Spleen (tissue), 7 donors: Measurements from ENCODE around the gene ABCE1.

Source experiments
- CTCF ChIP-seq, 11 experiments: fragments of 200-600 bp in 7 of 11; fragments of 450-650 bp in 4 of 11; sonication (generic) in 4 of 11; IDR thresholded peaks in 8 of 11; conservative IDR thresholded peaks in 3 of 11; 1 replicate in 7 of 11; 2 replicates in 4 of 11; pipeline versions ENCODE4 v1.4.0 to v1.8.0; 2016 to 2021; ENCODE audit warnings: antibody characterized with exemption in 11 of 11, inconsistent platforms in 4 of 11, mild to moderate bottlenecking in 1 of 11
- POLR2A ChIP-seq, 3 donors: fragments of 450-650 bp; IDR thresholded peaks; one replicate each; pipeline ENCODE4 v1.5.1; 2017; ENCODE audit warnings: antibody characterized with exemption in 3 of 3, mild to moderate bottlenecking in 1 of 3
- donor health status: DM: no; HTN: no; CAD: no; lungs with moderate emphysema.
- donor health status: DM: no; HTN: no; CAD: no.
- donor health status: DM: no; HTN: no; CAD: no.

GRCh38 chr4:145176641-145177432 is 78.7 kb downstream of the ABCE1 start:
- TF ChIP-seq CTCF (IDR thresholded peaks at IDR 0.05 in 8 of 11, conservative IDR thresholded peaks at IDR 0.05 in 3 of 11) (no peak), POLR2A (IDR thresholded peaks at IDR 0.05) (no peak)
